ENCODE measurements around the gene THRB. TPM values are rescaled to one million over a fixed set of nuclear protein-coding genes. Genes with fewer than 3 reads are reported as not detected.

THRB gene
- polyA plus RNA-seq, 1 of the 3 experiments (the other 2 are of a cell fraction), result 0.02 TPM

DNA sequence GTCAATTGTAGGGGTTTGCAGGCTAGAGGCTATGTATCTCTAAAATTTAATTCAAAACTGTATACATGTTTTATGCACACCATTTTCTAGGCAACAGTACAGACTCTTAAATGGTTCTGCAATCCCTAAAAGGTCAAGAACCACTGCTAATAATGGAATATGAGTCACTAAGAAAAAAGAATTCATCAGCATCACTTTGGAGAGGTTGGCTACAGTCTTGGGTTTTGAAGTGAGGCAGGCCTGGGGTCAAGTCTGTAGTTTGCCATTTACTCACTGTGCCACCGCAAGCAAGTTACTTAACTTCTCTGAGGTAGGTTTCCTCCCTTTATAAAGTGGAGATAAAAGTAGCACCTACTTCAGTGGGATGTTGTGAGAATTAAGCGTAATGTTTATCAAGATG, 33.7 kb downstream of the THRB start:
- no peak overlapping the region for H3K27ac ChIP-seq (ENCODE audit: low read depth in 2 of 2, low read length in 1 of 2)
- POLR2A ChIA-PET, result no interaction called here
- CTCF ChIA-PET, result no interaction called here
- no peaks in the 10 kb centered on the region for H3K27me3 ChIP-seq (ENCODE audit: insufficient read depth)
- H3K79me2 ChIP-seq (ENCODE audit: insufficient read depth), result no peaks in the 10 kb centered on the region
- H3F3A ChIP-seq (replicated peaks; ENCODE audit: insufficient read depth), result no peaks in the 10 kb centered on the region
- H3K4me3 ChIP-seq (ENCODE audit: low read depth in 2 of 2, low read length in 1 of 2), result no peak overlapping the region
- TF ChIP-seq JUND (IDR thresholded peaks at IDR 0.05) (no peak), RCOR1 (IDR thresholded peaks at IDR 0.05; ENCODE audit: low read length) (no peak), RXRA (IDR thresholded peaks at IDR 0.05; ENCODE audit: borderline replicate concordance, low read depth) (no peak), EP300 (IDR thresholded peaks at IDR 0.05; ENCODE audit: borderline replicate concordance in 1 of 2, low read depth in 1 of 2, low read length in 1 of 2) (no peak), MXI1 (IDR thresholded peaks at IDR 0.05; ENCODE audit: low read depth, low read length) (no peak), GABPA (IDR thresholded peaks at IDR 0.05; ENCODE audit: low read depth) (no peak), FOXJ3 (CRISPR knock-in tag; IDR thresholded peaks at IDR 0.05) (no peak), MEF2A (IDR thresholded peaks at IDR 0.05; ENCODE audit: borderline replicate concordance, low read depth) (no peak), TCF12 (IDR thresholded peaks at IDR 0.05) (no peak), SMC3 (IDR thresholded peaks at IDR 0.05; ENCODE audit: low read depth, low read length) (no peak), FOXM1 (IDR thresholded peaks at IDR 0.05; ENCODE audit: low read depth) (no peak), TAF1 (IDR thresholded peaks at IDR 0.05; ENCODE audit: borderline replicate concordance, low read depth, low read length) (no peak), EZH2phosphoT487 (IDR thresholded peaks at IDR 0.05; ENCODE audit: borderline replicate concordance, low read depth) (no peak), SIN3A (IDR thresholded peaks at IDR 0.05; ENCODE audit: borderline replicate concordance, low read depth, low read length) (no peak), NFIC (IDR thresholded peaks at IDR 0.05; ENCODE audit: borderline replicate concordance) (no peak), NRF1 (IDR thresholded peaks at IDR 0.05; ENCODE audit: low read depth, low read length) (no peak)
- TF ChIP-seq, protein P1, sequence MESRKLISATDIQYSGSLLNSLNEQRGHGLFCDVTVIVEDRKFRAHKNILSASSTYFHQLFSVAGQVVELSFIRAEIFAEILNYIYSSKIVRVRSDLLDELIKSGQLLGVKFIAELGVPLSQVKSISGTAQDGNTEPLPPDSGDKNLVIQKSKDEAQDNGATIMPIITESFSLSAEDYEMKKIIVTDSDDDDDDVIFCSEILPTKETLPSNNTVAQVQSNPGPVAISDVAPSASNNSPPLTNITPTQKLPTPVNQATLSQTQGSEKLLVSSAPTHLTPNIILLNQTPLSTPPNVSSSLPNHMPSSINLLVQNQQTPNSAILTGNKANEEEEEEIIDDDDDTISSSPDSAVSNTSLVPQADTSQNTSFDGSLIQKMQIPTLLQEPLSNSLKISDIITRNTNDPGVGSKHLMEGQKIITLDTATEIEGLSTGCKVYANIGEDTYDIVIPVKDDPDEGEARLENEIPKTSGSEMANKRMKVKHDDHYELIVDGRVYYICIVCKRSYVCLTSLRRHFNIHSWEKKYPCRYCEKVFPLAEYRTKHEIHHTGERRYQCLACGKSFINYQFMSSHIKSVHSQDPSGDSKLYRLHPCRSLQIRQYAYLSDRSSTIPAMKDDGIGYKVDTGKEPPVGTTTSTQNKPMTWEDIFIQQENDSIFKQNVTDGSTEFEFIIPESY (IDR thresholded peaks at IDR 0.05; ENCODE audit: borderline replicate concordance, low read depth), result no peak
- TF ChIP-seq, protein P2, sequence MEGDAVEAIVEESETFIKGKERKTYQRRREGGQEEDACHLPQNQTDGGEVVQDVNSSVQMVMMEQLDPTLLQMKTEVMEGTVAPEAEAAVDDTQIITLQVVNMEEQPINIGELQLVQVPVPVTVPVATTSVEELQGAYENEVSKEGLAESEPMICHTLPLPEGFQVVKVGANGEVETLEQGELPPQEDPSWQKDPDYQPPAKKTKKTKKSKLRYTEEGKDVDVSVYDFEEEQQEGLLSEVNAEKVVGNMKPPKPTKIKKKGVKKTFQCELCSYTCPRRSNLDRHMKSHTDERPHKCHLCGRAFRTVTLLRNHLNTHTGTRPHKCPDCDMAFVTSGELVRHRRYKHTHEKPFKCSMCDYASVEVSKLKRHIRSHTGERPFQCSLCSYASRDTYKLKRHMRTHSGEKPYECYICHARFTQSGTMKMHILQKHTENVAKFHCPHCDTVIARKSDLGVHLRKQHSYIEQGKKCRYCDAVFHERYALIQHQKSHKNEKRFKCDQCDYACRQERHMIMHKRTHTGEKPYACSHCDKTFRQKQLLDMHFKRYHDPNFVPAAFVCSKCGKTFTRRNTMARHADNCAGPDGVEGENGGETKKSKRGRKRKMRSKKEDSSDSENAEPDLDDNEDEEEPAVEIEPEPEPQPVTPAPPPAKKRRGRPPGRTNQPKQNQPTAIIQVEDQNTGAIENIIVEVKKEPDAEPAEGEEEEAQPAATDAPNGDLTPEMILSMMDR (IDR thresholded peaks at IDR 0.05), result no peak
- TF ChIP-seq, protein P3, sequence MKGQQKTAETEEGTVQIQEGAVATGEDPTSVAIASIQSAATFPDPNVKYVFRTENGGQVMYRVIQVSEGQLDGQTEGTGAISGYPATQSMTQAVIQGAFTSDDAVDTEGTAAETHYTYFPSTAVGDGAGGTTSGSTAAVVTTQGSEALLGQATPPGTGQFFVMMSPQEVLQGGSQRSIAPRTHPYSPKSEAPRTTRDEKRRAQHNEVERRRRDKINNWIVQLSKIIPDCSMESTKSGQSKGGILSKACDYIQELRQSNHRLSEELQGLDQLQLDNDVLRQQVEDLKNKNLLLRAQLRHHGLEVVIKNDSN (IDR thresholded peaks at IDR 0.05; ENCODE audit: borderline replicate concordance, low read depth), result no peak
- TF ChIP-seq, protein P4, sequence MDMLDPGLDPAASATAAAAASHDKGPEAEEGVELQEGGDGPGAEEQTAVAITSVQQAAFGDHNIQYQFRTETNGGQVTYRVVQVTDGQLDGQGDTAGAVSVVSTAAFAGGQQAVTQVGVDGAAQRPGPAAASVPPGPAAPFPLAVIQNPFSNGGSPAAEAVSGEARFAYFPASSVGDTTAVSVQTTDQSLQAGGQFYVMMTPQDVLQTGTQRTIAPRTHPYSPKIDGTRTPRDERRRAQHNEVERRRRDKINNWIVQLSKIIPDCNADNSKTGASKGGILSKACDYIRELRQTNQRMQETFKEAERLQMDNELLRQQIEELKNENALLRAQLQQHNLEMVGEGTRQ (IDR thresholded peaks at IDR 0.05; ENCODE audit: borderline replicate concordance, low read depth, low read length), result no peak
- H3K9me3 ChIP-seq, result no peaks in the 10 kb centered on the region
- no peak overlapping the region for H2AFZ ChIP-seq (ENCODE audit: low read depth)
- no peaks in the 10 kb centered on the region for H3K4me1 ChIP-seq (ENCODE audit: control insufficient read depth in 1 of 2, insufficient read depth in 2 of 2, low read depth in 1 of 2, low read length in 1 of 2)
- no peaks in the 10 kb centered on the region for H3K36me3 ChIP-seq (replicated peaks in 1 of 2; ENCODE audit: control insufficient read depth in 1 of 2, insufficient read depth in 2 of 2, low read length in 1 of 2)
- 88% methylated on average over 2 of the region's 2 CpGs for WGBS (ENCODE audit: low lambda C conversion rate)
- H3K4me2 ChIP-seq, result no peak overlapping the region
- DNase-seq, result no peak
- no peak overlapping the region for H3K9ac ChIP-seq
- H4K20me1 ChIP-seq (ENCODE audit: insufficient read depth), result no peaks in the 10 kb centered on the region
- no peaks in the 10 kb centered on the region for H3K9me2 ChIP-seq
